Left colon (tissue), 2 donors: ENCODE measurements around the gene RREB1. TPM values are rescaled to one million over a fixed set of nuclear protein-coding genes. Genes with fewer than 3 reads are reported as not detected.

Source experiments
- ATAC-seq: fragments of 200-7000 bp; cut with Tn5 transposase; one replicate; pipeline ENCODE4 v1.9.1; 2020; ENCODE audit warnings: mild to moderate bottlenecking, moderate library complexity
- DNase-seq, 2 donors: peaks; one replicate each; pipeline ENCODE4 v3.0.0-alpha.2; 2020
- intact Hi-C, 2 donors: fragments of 100-400 bp; cut with DNase I in 1 of 2; cut with micrococcal nuclease in 1 of 2; formaldehyde crosslinking; loops; one replicate each; pipeline versions ENCODE4 v1.11.2 to v1.14.0; 2022; cut with DNase I, micrococcal nuclease
- total RNA-seq, 2 donors: library from RNA; stranded (reverse); fragmentation: NEBNext Ultra II Directional; extraction: Animal tissue kit (Norgen Biotek cat#: 25700); gene quantifications; one replicate each; pipeline ENCODE4 v1.2.1, GENCODE V29; 2021
- donor health status: DM: no; HTN: no; CAD: no.
- donor health status: DM: yes; HTN: yes; CAD: no.

RREB1 gene
- total RNA-seq, 2 donors from 2014 or later: 76.9 to 101 TPM

DNA sequence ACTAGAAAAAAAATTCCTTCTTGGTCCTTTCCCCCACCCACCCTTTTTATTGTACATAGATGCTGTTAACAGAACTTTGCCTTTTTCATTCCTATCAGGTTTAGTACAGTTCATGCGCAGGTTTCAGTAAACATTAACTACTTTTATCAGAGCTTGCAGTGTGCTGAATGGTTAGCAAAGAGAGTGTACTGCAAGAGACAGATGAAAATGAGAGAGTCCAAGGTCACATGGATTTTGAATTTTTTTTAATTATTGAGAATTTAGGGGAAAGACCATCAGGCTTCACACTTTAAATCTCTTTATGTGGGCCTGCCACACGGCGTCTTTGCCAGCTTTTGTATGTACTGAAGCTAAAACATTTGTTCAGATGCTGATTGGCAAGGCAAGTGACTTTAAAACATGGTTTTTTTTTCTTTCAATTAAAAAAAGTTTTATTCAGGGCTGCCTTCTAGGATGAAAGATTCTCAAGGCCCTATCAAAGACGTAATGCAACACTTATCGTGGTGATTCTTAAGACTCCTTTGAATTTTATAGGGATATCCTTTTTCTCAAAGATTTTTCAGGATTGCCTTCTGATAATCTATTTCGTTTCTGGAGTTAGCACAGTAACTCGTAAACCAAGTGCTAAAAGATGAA is 32.2 kb downstream of the RREB1 start:
- no peak for DNase-seq
- ATAC-seq: peak; percentile 61
- intact Hi-C loops: no loop called here

GRCh38 chr6:7140631-7141378 is 33.0 kb downstream of the RREB1 start:
- DNase-seq (peak; percentile 88 to 92), ATAC-seq (peak; percentile 76)
- intact Hi-C loops: no loop called here

DNA sequence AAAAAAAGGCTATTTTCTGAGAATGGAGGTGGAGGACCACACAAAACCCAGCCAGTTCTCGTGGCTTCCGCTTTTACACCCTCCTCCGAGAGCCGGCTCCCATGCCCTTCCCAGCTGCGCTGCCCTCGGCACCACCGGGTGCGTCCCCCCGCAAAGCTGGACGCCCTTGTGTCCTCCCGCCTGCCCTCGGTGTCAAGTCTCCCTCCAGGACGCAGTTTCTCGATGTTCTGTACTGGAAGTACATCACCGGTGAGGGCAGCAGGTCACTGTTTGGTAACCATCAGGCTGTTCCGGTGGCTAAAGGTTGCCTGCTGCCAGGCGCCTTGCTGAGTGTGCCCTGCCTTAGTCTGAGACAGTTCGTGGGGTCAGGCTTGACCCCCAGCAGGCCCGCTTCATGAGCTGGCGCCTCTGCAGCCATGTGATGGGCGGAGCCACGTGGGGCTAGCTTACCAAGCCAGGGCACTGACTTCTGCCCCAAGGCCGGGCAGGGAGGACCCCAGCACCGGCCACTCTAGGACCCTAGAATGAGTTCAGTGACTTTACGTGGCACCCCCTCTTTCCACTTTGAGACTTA is 34.6 kb downstream of the RREB1 start:
- intact Hi-C loops: no loop called here
- DNase-seq (no peak), ATAC-seq (no peak)

- no peak for DNase-seq
- no peak for ATAC-seq
- intact Hi-C loops: no loop called here
Observed at GRCh38 chr6:7142918-7143475, 35.2 kb downstream of the RREB1 start.

DNA sequence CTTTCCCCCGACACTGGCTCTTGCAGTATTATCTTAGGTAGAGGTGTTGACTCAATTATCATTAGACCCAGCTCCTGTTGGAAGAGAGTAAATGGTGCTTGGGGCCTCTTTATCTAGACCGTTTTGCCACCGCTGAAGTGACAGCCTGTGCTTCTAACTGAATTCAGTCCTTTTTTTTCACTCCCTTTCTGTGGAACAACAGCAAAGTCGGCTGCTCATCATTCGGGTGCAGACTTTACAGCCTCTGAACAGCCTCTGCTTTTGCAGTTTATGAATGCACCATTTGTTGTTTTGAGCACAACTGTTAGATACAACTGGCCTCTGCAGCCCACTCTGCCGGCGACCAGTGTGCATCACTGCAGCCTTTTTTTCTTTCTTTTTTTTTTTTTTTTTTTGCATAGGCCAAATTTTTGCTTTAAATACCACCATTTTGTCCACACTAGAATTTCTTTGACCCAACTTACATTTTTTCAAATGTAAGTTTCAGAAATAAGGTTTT is 35.8 kb downstream of the RREB1 start:
- intact Hi-C loops: no loop called here
- DNase-seq: no peak
- no peak for ATAC-seq

DNA sequence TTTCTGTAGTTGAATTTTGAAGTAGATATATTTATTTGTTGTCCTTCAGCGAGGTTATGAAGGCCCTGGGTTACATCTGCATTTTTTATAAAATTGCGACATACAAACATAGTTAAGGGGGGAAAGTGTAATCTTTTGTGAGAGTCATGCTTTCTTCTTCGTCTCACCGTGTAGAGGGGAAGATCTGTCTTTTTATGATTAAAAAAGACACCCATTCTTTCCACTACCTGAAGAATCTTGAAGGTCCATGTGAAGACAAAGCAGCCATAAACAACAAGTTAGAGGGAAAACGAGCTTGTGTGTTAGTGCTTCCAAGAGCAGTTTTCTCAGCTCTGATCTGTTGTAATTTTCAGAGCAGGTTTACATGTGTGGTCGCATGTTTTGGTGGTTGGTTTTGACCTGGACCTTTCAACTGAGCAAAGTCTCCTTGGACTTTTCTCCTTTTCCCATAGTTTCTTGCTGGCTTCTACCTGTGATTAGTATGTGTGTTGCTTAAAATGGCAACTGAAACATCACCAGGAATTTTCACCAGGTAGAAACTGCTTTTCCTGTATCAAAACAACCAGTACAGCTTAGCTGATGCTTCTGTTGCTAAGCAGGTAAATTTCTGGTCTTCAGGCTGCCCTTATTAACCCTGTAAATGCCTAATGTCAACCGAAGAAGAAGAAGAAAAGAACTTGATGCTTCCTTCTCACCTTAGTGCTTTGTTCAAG is 37.3 kb downstream of the RREB1 start:
- ATAC-seq: no peak
- no peak for DNase-seq
- intact Hi-C loops: no loop called here

DNA sequence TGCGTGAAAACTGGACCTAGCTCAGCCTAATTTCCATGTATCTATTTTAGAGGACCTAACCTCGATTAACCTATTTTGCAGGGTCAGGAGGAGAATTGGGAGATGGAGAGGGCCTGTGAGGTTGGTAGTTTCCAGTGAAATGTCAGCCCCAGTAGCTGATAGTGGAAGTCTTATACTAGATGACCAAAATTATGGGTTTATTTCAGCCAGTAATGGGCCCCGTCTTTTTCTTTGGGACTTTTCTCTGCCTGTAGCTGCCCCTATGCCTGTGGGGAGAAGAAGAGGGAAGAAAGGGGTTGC is 37.8 kb downstream of the RREB1 start:
- ATAC-seq (no peak), DNase-seq (no peak)
- intact Hi-C loops: no loop called here

DNA sequence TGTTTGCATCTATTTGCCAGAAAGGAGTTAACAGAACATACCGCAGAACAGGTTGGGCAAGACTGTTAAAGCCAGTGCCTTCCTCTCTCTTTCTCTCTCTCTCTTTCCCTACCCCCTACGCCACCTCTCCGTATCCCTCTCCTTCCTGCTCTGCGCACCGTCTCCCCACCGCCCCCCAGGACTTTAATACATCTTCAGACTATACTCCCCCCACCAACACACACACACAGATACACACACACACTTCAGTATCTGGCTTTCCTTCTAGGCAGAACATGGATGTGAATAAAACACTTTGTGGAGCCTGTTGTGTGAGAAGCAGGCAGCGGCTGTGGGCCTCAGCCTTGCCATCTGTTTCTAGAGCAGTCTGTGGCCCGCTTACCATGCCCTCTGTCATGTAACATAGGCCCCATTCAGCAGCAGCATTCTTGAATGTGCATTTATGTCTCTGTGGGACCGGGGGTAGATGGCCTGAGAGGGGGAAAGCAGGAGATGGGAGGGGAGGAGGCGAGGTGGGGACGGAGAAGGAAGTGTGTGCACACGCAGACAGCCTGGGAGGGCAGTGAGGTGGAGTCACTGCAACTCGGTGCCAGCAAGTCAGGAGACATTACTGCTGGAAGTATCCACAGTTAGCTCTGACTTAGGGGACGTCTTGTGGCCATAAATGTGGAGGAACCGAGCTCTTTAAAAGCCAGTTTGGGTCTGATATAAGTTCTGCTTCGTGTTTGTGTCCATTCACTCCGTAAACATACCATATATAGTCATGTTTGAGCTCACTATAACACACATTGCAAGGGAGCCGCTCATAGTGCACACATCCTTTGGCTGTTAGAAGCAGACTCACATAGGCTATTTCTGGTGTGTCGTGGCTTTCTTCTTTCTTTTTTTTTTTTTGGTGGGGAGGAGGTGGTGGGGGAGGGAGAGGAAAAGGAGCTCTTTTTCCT is 38.4 kb downstream of the RREB1 start:
- DNase-seq (peak; percentile 76 to 87), ATAC-seq (peak; percentile 85)
- intact Hi-C loops: no loop called here

- intact Hi-C loops: no loop called here
- DNase-seq (no peak), ATAC-seq (no peak)
Observed at GRCh38 chr6:7147051-7147671, 39.4 kb downstream of the RREB1 start.

- ATAC-seq (no peak), DNase-seq (no peak)
- intact Hi-C loops: no loop called here
Observed at GRCh38 chr6:7148100-7148822, 40.5 kb downstream of the RREB1 start.

GRCh38 chr6:7150381-7151064 is 42.8 kb downstream of the RREB1 start:
- DNase-seq: no peak
- ATAC-seq: no peak
- intact Hi-C loops: no loop called here

GRCh38 chr6:7151381-7151780 is 43.6 kb downstream of the RREB1 start:
- ATAC-seq (peak; percentile 29), DNase-seq (no peak)
- intact Hi-C loops: no loop called here

DNA sequence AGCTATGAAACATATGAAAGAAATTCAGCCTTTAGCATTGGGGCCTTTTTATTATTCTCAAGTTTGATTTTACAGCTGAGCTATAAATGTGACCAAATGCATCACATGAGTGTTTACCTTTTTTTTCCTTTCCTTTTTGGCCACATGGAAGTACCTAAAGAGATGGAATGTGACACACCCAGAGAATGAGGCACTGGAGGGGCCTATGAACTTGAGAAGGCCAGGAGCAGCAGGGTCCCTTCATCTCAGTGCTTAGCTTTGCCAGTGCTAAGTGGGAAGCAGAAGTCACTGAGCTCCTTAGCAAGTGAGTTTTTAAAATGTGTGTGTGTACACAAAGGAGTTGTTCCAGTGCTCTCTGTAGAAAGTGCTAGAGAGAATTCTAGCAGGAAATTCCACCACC is 44.7 kb downstream of the RREB1 start:
- ATAC-seq (peak; percentile 69), DNase-seq (no peak)
- intact Hi-C loops: no loop called here

DNA sequence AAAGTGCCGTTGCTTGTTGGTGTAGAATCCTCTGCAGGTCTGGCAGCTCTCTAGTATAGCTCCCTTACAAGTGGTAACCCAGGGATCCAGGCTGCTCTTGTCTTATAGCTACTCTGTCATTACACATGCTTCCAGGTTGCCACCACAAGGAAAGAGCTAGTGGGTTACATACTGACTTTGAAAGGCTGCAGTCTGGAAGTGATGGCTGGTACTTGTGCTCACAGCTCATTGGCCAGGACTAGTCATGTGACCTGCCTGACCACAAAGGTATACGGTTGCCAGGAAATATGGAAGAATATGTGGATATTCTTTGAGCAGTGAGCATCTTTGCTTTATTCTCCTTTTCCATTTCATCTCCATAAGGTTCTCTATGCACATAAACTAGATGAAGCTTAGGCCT is 46.0 kb downstream of the RREB1 start:
- ATAC-seq (no peak), DNase-seq (no peak)
- intact Hi-C loops: no loop called here

DNA sequence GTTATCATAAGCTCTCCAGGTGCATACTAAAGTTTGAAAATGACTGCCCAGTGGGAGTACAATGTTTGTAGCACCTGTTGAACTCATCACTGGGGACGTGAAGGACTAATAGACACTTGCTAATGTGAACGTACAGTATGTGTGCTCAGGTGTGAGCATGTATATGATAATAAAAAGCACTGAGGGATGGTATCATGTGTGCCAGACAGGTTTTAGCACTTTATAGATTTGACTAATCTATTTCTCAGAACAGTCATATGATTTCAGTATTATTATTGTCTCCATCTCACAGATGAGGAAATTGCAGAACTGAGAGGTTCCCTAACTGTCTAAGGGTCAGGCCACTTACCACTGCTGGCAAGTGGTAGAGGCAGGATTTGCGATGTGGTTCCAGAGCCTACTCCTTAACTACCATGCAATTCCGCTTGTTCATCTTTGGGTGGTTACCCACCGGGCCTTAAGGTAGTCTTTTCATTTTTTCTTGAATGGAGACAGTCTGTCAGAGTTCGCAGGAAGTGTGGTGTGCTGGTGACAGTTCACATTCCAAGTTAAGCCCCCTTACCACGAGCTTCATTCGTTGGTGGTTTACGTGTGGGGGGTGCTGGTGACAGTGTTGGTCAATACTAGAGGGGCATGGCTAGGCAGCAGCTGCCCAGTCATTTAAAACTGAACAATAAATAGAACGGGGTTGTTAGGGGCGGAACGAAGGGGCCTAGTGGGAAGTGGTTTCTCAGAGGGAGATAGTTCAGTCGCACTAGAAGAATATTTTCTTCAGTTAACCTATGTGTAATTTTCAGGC is 46.8 kb downstream of the RREB1 start:
- DNase-seq: no peak
- peak; percentile 8 for ATAC-seq
- intact Hi-C loops: no loop called here
